HG02798 (cell line): Measurements from ENCODE around the gene FOXS1.
A peak's percentile ranks its signal among the peaks of the same experiment; 100 is the strongest.

ENCODE experiments used
- ATAC-seq: cut with Tn5 transposase; IDR thresholded peaks from one replicate; pipeline ENCODE4 v1.9.1; 2021; ENCODE audit warnings: mild to moderate bottlenecking; ENCODE audit not compliant: unreplicated experiment, poor library complexity

Gene FOXS1

DNA sequence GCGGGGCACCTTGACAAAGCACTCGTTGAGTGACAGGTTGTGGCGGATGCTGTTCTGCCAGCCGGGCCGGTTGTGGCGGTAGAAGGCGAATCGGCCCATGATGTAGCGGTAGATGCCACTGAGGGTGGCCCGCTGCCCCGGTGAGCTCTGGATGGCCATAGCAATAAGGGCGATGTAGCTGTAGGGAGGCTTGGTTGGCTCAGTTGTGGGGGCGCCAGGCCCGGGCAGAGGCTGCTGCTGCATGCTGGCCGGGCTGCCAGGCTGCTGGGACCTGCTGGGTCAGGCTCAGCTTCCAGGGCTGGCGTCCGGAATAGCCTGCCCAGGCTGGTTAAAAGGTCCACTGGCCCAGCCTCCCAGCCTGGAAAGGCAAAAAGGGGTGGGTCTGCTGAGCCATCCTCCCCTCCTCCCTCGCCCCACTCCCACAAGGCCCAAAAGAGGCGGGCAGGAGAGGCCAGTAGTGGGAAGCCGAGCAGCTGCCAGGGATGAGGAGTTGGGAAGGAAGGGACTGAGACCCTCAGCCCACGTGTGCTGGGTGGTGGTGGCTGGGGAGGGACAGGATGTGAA is at the start of gene FOXS1:
Gene FOXS1 (minus strand): TSS at position 305 of the 564 bp plus-strand sequence. CDS start 62 bp downstream, at position 243.
- ATAC-seq: no peak

DNA sequence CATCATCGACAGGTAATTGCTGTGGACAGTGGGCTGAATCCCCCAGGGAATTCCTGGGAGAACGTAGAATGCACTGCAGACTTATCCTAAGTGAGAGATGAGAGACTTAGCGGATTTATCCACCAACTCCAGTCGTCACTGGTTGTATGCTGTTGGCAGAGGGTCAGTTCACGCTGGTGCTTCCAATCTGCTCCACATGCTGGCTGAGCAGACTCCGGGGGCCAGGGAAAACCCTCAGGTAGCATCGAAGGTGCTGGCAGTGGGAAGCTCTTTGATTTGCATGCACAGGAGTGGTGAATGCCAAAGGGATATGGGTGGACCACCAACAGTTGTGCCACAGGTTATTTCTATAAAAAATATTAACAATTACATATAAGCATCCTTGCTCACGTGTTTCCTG is 45.2 kb upstream of the FOXS1 start:
- ATAC-seq: no peak

DNA sequence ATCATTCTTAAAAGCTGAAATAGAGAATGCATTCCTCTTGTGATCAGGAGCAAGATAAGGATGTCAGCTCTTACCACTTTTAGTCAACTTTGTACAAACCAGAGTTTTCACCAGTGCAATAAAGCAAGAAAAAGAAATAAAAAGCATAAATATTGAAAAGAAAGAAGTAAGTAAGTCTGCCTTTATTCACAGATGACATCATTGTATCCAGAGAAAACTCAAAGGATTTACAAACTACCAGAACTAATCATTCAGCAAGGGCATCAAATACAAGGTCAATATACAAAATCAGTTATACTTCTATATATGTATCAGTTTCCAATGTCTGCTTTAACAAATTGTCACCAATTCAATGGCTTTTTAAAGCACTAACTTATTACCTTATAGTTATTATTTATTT is 38.4 kb upstream of the FOXS1 start:
- no peak for ATAC-seq

DNA sequence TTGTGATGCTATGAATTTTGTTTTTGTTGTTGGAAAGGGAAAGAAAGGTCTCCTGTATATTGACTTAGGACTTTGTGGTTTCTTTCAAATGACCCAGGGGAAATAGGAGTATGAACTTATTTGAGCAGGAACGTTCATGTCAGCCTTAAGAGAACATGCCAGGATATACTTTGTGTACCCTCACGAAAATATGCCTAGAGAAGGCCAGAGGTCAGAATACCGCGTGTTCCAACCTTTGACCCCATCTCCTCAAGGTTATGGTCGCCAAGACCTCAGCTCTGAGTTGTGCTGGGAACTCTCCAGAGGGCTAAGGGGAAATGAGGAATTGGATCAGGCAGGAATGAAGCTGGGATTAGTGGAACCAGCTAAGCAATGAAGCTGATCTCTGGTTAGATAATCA is 36.5 kb upstream of the FOXS1 start:
- no peak for ATAC-seq

DNA sequence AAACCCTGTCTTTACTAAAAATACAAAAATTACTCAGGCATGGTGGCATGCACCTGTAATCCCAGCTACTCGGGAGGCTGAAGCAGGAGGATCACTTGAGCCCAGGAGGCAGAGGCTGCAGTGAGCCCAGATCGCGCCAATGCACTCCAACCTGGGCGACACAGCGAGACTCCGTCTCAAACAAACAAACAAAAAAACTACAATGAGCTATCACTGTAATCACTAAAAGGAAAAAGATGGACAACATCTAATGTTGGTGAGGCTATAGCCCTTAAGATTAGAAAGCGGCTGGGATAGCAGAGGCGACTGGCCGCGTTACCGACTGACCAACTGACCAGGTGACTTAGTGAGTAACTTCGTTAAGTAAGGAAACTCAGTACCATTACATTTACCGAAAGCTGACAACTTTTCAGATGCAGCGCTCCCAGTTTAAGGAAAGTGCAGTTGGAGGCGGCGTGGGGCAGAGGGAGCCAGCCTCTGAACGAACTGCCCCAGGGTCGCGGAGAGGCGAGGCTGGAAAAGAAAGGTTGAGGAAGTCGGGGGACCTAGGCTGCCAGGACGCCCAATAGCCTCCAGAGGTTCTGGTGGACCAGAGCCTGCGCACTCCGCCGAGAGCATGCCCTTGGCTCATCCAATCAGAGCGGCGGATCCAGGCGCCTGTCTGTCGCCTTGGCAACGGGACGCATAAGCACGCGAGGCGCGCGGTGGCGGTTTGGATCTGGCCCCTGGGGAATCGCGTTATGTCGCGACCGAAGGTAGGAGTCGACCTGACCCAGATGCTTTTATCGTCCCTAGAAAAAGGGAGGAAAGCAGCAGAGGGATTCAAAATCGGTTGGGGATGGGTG is 34.0 kb upstream of the FOXS1 start:
- peak; percentile 93 for ATAC-seq

DNA sequence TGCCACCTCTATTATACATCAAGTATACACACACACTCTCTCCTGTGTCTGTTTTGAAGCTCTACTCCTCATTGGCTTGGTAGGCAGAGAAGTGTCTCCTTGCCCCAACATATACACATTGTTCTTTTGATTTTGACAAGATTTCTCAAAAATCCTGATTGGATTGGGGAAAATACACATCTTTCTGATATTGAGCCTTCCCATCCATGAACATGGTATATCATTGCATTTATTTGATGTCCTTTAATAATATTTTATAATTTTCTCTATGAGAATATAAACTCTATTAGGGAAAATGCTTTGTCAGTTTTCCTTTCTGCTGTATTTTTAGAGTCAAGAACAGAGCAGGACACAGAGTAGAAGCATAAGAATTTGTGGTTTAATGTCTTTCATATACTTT is 32.3 kb upstream of the FOXS1 start:
- ATAC-seq: no peak

DNA sequence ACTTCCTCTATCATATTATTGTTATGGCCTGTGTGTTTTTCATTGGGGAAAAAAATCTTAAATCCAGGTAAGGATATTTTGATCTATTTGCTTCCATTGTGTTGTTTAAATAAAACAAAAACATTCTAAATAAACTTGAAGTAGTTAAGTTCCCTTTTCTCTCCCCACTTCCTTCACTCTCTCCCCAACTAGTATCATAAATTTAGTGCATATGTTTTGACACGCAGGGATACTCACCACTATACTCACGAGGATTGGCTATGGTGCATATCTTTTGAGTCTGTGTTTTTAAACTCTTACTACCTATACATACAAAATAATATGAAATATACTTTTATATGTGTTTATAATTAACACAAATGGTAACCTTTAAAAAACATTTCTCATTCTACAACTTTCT is 30.3 kb upstream of the FOXS1 start:
- ATAC-seq: no peak

DNA sequence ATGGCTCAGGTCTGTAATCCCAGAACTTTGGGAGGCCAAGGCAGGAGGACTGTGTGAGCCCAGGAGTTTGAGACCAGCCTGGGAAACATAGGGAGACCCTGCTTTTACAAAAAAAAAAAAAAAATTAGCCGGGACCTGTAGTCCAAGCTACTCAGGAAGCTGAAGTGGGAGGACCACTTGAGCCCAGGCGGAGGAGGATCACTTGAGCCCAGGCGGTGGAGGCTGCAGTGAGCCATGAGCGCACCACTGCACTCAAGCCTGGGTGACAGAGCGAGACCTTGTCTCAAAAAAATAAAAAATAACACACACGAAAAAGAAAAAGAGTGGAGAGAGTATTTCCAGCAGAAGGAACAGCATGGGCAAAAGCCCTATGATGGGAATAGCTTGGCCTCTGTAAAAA is 27.0 kb upstream of the FOXS1 start:
- ATAC-seq: no peak

DNA sequence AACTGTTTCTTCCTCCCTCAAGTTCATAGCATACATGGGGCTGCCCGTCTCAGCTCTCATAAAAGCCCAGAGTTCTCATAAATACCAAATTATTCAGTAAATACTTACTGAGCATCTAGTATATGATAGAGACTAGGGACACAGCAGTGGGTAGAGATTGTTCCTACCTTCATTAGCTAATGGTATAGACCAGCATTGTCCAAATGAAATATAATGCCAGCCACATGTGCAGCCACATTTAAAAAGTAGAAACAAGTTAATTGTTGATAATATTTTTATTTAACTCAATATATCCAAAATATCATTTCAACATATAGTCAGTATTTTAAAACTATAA is 26.2 kb upstream of the FOXS1 start:
- no peak for ATAC-seq

DNA sequence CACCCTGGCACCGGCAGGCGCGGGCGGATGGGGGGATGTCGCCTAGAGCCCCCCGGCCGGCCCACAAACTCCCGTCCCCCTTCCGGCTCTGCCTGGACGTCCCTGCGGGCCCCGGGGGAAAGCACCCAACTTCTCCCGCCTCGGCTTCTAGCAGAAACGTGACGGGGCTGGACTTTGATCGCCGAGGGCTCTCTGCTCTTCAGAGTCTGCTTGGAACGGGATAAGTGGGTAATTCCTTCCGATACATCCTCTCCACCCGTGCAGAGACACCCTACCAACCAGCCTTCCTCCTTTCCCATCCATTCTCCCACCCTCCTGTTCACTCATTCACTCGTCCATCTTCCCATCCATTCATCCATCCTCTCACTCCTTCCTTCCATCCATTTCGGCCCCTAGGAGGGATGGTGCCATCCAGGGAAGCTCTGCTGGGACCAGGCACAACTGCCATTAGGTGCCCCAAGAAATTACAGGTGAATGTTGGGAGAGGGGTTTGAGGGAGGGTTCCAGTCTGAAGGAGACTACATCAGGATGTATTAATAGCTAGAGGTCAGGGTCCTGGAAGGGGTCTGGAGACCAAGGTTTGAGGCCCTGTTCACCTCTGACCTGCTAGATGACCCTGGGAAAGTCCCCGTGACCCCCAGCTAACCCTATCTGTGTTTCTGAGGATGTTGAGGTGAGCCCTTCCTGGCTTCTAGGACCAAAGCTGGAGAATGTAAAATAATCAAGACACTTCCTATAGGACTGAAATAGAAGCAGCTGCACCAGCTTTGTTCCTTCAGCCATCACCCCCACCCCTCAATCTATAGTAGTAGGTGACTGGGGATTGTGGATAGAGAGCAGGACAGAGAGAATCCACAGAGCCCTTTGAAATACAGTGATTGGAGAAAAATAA is 25.6 kb upstream of the FOXS1 start:
- ATAC-seq: peak; percentile 17

DNA sequence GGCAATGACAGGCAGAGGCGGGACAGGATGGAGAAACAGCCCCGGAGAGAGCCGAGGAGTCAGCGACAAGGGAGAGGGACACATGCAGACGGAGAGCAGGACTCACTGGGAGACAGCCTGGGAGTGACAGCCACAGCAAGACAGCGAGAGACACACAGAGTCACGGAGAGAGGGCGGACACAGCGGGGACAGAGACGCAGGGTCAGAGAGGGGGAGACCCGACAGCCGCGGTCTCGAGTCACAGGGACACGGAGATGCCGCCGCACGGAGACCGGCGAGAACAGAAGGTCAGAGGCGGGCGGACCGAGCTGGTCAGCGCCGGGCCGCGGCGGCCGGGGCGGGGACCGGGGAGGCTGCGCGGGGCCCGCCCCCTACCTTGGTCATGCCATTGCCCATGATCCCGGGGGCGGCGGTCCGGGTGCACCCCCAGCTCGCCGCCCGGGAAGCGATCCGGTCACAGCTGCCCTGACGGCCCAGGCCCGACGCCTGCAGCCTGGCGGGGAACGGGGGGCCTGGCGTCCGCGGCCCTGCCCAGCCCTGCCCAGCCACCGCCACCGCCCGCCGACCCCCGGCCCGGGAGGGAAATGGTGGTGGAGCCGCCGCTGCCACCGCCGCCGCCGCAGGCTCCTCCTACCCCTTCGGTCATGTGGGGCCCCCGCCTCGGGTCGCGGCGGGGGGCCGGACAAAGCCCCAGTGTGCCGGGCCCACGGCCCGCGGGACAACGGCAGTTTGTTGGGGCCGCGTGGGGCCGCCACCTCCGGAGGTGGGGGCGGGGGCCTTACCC is 24.7 kb upstream of the FOXS1 start, which contains the start of the genes DUSP15 and TTLL9:
Gene DUSP15 (minus strand): TSS at position 586 of the 784 bp plus-strand sequence. CDS start 190 bp downstream, at position 396.
Gene TTLL9 (plus strand): TSS at position 693 of the 784 bp plus-strand sequence. CDS start 493 bp downstream, outside the sequence.
- ATAC-seq: peak; percentile 38

DNA sequence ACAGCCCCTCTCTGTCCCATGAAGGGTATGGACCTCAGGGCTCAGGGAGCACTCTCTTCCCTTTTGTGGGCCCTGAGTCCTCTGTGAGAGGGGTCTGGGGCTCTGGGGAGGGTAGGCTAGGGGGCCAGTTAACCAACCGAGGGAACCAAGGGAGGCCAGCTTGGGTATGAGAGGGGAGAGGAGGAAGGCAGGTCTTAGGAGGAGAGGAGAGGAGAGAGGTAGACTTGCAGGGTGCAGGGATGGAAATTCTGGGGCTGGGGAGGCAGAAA is 24.2 kb upstream of the FOXS1 start:
- ATAC-seq: no peak

DNA sequence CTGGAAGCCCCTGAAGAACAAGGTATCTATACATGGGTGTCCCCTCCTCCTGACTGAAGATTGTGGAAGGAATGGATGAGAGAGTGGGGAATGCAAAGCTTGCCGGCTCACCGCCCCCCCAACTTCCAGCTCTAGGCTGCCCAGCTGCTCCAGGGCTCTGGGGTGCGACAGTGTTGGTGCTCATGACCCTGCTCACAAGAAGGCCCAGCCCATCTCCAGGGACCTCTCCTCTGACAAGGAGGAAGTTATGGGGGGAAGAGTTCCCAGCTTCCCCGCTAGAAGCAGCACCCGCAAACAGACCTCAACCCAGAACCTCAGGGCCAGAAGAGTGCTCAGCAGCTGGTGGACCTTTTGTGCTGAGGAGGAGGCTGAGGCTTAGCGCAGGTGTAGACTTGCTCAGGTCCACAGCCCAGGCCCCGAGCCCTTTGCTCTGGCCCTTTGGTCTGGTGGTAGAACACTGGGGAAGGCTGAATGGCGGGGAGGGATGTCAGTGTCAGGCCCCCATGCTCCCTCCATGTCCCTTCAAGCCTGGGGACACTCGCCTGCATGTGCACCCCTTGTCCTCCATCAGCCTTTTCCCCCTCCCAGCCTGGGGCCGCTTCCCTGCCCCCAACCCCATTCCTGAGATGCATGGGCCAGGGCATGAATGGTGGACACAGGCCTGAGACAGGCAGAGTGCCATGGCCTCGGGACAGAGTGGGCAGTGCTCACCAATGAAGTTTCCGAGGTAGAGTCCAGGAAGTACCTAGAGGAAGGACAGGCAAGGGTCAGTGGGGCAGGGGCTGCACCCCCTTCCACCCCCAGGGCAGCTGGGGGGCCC is 23.7 kb upstream of the FOXS1 start:
- ATAC-seq: no peak

DNA sequence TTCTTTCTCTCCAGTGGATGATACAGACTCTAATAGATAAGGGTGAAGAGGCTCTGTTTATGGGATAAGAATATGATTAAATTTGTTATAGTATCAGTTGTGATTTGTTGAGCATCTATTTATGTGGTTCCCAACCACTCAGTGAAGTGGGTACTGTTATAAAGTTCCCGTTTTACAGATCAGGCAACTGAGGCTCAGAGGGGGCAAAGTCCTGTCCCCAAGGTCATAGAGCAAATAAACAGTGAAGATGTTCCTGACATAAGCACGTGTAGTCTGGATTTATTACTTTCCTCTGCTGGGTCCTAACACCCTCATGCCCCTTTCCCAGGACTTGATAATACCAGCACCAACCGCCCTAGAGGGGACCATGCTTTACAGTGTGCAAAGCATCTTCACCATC is 20.8 kb upstream of the FOXS1 start:
- ATAC-seq: no peak

DNA sequence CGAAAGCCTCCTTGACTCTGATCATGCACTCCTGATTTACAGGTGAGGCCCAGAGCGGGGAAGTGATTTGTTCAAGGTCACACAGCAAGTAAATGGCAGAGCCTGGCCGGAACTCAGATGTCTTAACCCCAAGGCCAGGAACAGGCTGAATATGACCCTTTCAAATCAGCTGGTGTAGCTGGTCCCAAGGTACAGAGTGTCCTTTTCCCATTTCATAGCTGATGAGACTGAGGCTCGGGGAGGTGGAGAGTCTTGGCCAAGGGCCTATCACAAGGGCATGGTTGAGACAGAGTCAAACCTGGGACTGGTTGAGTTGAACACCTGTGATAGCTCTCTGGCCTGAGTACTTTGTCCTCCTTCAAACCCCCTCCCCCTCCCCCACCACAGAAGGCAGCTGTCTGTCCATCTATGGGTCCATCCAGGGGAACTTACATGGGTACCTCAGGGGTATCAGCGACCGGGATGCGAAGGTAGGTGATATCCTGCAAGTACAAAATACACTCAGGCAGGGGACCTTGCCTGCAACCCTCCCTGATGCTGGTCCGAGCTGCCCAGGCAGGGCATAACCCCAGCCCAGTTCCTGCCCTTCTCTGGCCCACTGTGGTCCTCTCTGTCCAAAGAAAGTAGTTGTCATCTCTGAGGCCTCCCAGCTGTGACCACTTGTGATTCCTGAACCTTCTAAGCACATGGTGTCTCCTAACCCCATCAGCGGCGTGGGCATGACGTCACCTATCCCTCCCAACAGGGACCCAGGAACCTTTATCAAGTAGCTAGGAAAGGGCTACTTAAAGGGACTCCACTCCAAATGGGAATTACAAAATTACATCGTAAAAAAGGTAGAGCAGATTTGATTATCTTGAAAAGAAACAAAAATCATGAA is 19.4 kb upstream of the FOXS1 start:
- ATAC-seq: no peak

DNA sequence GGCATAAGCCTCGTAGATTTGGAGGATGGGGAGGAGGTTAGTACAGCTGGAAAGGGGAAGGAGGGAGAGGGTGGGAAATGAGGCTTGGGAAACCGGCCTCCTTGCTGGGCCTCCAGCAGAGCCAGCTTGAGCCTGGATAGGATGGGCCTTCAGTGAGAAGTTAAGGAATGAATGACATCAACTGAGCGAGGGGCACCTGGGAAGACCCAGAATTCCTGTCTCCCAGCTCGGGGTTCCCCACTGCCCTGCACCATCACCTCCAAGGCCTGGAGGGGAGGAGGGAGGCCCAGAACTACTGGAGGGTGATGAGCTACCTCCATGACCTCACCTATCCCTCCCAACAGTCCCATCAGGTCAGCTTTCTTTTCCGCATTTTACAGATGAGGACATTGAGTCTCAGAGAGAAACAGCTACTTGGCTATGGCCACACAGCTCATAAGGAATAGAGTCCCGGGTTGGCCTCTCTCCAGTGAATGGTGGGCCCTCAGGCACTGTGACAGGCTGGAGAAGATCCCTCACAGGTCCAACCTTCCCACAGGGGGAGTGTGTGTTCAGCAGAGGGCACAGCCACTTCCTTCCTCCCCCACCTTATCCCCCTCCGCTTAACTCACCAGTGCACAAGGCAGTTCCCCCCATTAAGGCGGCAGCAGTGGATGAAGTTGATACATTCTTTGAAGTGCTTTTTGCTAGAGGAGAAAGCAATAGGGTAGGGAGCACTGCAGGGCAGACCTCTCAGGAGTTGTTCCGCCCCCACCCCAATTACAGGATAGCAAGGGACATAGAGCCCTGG is 18.1 kb upstream of the FOXS1 start:
- ATAC-seq: no peak

DNA sequence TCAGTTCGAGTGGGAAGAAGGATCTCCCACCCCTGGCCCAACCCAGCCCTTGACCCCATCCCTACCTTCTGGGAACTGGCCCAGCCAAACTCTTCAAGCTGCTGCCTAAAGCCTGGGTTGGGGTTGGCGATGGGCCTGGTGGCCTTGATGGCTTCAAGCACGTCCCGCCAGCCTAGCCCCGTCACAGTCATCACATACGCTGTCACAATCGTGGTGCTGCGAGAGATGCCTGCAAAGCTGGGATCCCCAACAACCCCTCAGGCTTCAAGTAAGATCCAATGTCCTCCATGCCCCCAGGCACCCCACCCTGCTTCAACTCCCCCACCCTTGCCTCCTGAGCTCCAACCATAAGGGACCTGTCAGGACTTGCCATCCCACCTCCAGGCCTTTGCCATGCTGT is 17.1 kb upstream of the FOXS1 start:
- ATAC-seq: no peak

DNA sequence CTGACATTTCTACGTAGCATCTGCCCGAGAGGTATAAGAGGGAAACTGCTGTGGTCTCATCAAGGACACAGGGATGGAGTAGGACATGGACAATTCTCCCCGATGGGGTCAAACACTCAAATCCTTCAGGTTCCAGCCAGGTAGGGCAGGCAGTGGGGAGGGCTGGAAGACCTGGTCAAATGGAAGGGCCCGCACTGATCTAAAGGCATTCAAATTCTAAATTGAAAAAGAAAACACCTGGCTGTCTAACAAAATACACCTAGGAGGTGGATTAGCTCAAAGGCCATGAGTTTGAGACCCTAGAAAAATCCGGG is 16.7 kb upstream of the FOXS1 start:
- ATAC-seq: no peak
